Liver (tissue), 9 donors: ENCODE measurements around the gene KISS1. TPM values are rescaled to one million over a fixed set of nuclear protein-coding genes. Genes with fewer than 3 reads are reported as not detected.

Experiments
- DNase-seq: peaks from one replicate; pipeline ENCODE4 v3.0.0-alpha.2; 2017; ENCODE audit warnings: low spot score
- H3K27ac ChIP-seq, 2 donors: one replicate each; pipeline ENCODE4 v1.7.0; 2013; ENCODE audit warnings: inconsistent platforms in 2 of 2, low read length in 2 of 2, control low read depth in 1 of 2, low read depth in 1 of 2, mild to moderate bottlenecking in 1 of 2
- H3K27me3 ChIP-seq, 4 donors: one replicate each; pipeline versions ENCODE4 v1.6.1 to v1.7.0; 2013; ENCODE audit warnings: low read length in 3 of 4, inconsistent platforms in 1 of 4, mild to moderate bottlenecking in 1 of 4, moderate library complexity in 1 of 4; ENCODE audit not compliant: control insufficient read depth in 4 of 4, insufficient read depth in 4 of 4
- H3K36me3 ChIP-seq, 4 donors: one replicate each; pipeline versions ENCODE4 v1.6.1 to v1.7.0; 2013; ENCODE audit warnings: low read length in 3 of 4, mild to moderate bottlenecking in 3 of 4, low read depth in 1 of 4, moderate library complexity in 1 of 4; ENCODE audit not compliant: control insufficient read depth in 4 of 4, insufficient read depth in 3 of 4
- H3K4me1 ChIP-seq, 4 donors: one replicate each; pipeline versions ENCODE4 v1.6.1 to v1.7.0; 2013; ENCODE audit warnings: low read length in 3 of 4, mild to moderate bottlenecking in 3 of 4, moderate library complexity in 1 of 4; ENCODE audit not compliant: control insufficient read depth in 4 of 4, insufficient read depth in 4 of 4
- H3K4me3 ChIP-seq, 3 donors: one replicate each; pipeline versions ENCODE4 v1.6.1 to v1.7.0; 2013; ENCODE audit warnings: low read length in 3 of 3, control low read depth in 1 of 3, low read depth in 1 of 3, mild to moderate bottlenecking in 1 of 3
- H3K9ac ChIP-seq, 2 donors: one replicate each; pipeline ENCODE4 v1.7.0; 2013; ENCODE audit warnings: low read length in 2 of 2, mild to moderate bottlenecking in 2 of 2, moderate library complexity in 2 of 2, control low read depth in 1 of 2, low read depth in 1 of 2
- H3K9me3 ChIP-seq, 4 donors: one replicate each; pipeline versions ENCODE4 v1.6.1 to v1.7.0; 2013; ENCODE audit warnings: low read length in 3 of 4; ENCODE audit not compliant: control insufficient read depth in 4 of 4
- ATF3 ChIP-seq: IDR thresholded peaks from 2 replicates; pipeline ENCODE4 v1.6.1; 2016; ENCODE audit warnings: antibody characterized with exemption
- EGR1 ChIP-seq, 2 donors: IDR thresholded peaks; 2 replicates each; pipeline ENCODE4 v1.6.1; 2016 to 2018; ENCODE audit warnings: antibody characterized with exemption in 2 of 2, low read depth in 2 of 2
- FOXA2 ChIP-seq: IDR thresholded peaks from 2 replicates; pipeline ENCODE4 v1.6.1; 2016; ENCODE audit warnings: antibody characterized with exemption
- GABPA ChIP-seq, 2 donors: IDR thresholded peaks in 1 of 2; conservative IDR thresholded peaks in 1 of 2; 2 replicates each; pipeline ENCODE4 v1.6.1; 2016; ENCODE audit warnings: antibody characterized with exemption in 2 of 2, mild to moderate bottlenecking in 1 of 2, moderate library complexity in 1 of 2
- HNF4G ChIP-seq: IDR thresholded peaks from 2 replicates; pipeline ENCODE4 v1.6.1; 2016; ENCODE audit warnings: antibody characterized with exemption
- JUND ChIP-seq, 2 donors: IDR thresholded peaks; 2 replicates each; pipeline ENCODE4 v1.6.1; 2016; ENCODE audit warnings: antibody characterized with exemption in 2 of 2
- MAX ChIP-seq: IDR thresholded peaks from 2 replicates; pipeline ENCODE4 v1.6.1; 2016; ENCODE audit warnings: antibody characterized with exemption
- NR2F2 ChIP-seq: IDR thresholded peaks from 2 replicates; pipeline ENCODE4 v1.6.1; 2016; ENCODE audit warnings: antibody characterized with exemption
- RAD21 ChIP-seq, 2 donors: IDR thresholded peaks; 2 replicates each; pipeline ENCODE4 v1.6.1; 2016; ENCODE audit warnings: antibody characterized with exemption in 2 of 2, mild to moderate bottlenecking in 2 of 2
- RXRA ChIP-seq, 2 donors: IDR thresholded peaks; 2 replicates each; pipeline ENCODE4 v1.6.1; 2017 to 2018; ENCODE audit warnings: antibody characterized with exemption in 2 of 2, mild to moderate bottlenecking in 1 of 2
- SP1 ChIP-seq: IDR thresholded peaks from 2 replicates; pipeline ENCODE4 v1.6.1; 2018; ENCODE audit warnings: antibody characterized with exemption, mild to moderate bottlenecking
- TAF1 ChIP-seq: conservative IDR thresholded peaks from 2 replicates; pipeline ENCODE4 v1.6.1; 2016; ENCODE audit warnings: antibody characterized with exemption, mild to moderate bottlenecking
- YY1 ChIP-seq: IDR thresholded peaks from 2 replicates; pipeline ENCODE4 v1.6.1; 2016; ENCODE audit warnings: antibody characterized with exemption, mild to moderate bottlenecking
- WGBS: extraction: QIAGEN DNeasy Blood & Tissue Kit; methylation state at CpG from one replicate; pipeline ENCODE4 v1.1.7; 2013; 5-methylcytosine and 5-hydroxymethylcytosine counted together
- polyA plus RNA-seq, 2 donors: library from polyadenylated mRNA; stranded (reverse) in 1 of 2; unstranded in 1 of 2; fragments of 200-250 nt in 1 of 2; fragments of >200 nt in 1 of 2; fragmentation: Nextera tagmentation in 1 of 2; extraction: Ambion mirVana in 1 of 2; gene quantifications; one replicate each; pipeline versions ENCODE4 v1.2.1 to v1.2.3, GENCODE V29; 2013 to 2015
- total RNA-seq, 2 donors: library from RNA; depleted of rRNA; stranded (reverse); fragments of >200 nt; gene quantifications; one replicate each; pipeline ENCODE4 v1.2.3, GENCODE V29; 2014
- TF ChIP-seq, protein P1 (sequence below): IDR thresholded peaks from 2 replicates; pipeline ENCODE4 v1.6.1; 2016; ENCODE audit warnings: antibody characterized with exemption
- TF ChIP-seq, protein P2 (sequence below): fragments of 150-350 bp; IDR thresholded peaks from 2 replicates; pipeline ENCODE4 v1.5.1; 2017; ENCODE audit warnings: improper control_type of control experiment, low read depth, low read length; ENCODE audit not compliant: missing input control
- TF ChIP-seq, protein P3 (sequence below): IDR thresholded peaks from 2 replicates; pipeline ENCODE4 v1.6.1; 2016; ENCODE audit warnings: antibody characterized with exemption, mild to moderate bottlenecking
- donor health status: healthy.
- donor health status: healthy.
- donor health status: healthy.
- donor health status: healthy.
- donor health status: healthy.

Gene KISS1
- total and polyA plus RNA-seq, 4 donors = 0.50 to 1.4 TPM; not detected in 2

DNA sequence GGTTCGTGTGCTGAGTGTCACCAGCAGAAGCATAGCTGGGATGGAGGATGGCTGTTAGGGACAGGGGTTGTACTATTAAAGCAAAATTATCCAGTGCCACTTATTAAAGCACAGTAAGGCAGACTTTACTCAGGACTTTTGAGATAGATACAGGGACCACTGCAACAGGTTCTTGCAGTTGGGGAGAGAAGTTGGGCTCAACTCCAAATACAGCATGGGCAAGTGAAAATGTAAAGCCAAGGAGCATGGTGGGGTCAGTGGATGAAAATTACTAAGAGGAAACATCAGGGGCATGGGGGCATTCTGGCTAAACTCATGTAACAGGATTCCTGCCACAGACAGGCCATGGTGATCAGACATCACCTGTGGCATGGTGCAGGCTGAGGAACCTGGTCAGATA, 15.2 kb downstream of the KISS1 start:
- TF ChIP-seq EGR1 (IDR thresholded peaks at IDR 0.05; ENCODE audit: low read depth in 2 of 2) = no peak
- no peak for TF ChIP-seq RAD21 (IDR thresholded peaks at IDR 0.05)
- TF ChIP-seq HNF4G = no peak
- TF ChIP-seq JUND (IDR thresholded peaks at IDR 0.05) = no peak
- TF ChIP-seq, protein P1, sequence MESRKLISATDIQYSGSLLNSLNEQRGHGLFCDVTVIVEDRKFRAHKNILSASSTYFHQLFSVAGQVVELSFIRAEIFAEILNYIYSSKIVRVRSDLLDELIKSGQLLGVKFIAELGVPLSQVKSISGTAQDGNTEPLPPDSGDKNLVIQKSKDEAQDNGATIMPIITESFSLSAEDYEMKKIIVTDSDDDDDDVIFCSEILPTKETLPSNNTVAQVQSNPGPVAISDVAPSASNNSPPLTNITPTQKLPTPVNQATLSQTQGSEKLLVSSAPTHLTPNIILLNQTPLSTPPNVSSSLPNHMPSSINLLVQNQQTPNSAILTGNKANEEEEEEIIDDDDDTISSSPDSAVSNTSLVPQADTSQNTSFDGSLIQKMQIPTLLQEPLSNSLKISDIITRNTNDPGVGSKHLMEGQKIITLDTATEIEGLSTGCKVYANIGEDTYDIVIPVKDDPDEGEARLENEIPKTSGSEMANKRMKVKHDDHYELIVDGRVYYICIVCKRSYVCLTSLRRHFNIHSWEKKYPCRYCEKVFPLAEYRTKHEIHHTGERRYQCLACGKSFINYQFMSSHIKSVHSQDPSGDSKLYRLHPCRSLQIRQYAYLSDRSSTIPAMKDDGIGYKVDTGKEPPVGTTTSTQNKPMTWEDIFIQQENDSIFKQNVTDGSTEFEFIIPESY = no peak
- TF ChIP-seq RXRA (IDR thresholded peaks at IDR 0.05) = no peak
- TF ChIP-seq, protein P2, sequence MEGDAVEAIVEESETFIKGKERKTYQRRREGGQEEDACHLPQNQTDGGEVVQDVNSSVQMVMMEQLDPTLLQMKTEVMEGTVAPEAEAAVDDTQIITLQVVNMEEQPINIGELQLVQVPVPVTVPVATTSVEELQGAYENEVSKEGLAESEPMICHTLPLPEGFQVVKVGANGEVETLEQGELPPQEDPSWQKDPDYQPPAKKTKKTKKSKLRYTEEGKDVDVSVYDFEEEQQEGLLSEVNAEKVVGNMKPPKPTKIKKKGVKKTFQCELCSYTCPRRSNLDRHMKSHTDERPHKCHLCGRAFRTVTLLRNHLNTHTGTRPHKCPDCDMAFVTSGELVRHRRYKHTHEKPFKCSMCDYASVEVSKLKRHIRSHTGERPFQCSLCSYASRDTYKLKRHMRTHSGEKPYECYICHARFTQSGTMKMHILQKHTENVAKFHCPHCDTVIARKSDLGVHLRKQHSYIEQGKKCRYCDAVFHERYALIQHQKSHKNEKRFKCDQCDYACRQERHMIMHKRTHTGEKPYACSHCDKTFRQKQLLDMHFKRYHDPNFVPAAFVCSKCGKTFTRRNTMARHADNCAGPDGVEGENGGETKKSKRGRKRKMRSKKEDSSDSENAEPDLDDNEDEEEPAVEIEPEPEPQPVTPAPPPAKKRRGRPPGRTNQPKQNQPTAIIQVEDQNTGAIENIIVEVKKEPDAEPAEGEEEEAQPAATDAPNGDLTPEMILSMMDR = no peak
- no peak for TF ChIP-seq TAF1
- no peak for TF ChIP-seq ATF3
- no peak for TF ChIP-seq SP1
- no peak for TF ChIP-seq YY1
- no peak for TF ChIP-seq NR2F2
- TF ChIP-seq, protein P3, sequence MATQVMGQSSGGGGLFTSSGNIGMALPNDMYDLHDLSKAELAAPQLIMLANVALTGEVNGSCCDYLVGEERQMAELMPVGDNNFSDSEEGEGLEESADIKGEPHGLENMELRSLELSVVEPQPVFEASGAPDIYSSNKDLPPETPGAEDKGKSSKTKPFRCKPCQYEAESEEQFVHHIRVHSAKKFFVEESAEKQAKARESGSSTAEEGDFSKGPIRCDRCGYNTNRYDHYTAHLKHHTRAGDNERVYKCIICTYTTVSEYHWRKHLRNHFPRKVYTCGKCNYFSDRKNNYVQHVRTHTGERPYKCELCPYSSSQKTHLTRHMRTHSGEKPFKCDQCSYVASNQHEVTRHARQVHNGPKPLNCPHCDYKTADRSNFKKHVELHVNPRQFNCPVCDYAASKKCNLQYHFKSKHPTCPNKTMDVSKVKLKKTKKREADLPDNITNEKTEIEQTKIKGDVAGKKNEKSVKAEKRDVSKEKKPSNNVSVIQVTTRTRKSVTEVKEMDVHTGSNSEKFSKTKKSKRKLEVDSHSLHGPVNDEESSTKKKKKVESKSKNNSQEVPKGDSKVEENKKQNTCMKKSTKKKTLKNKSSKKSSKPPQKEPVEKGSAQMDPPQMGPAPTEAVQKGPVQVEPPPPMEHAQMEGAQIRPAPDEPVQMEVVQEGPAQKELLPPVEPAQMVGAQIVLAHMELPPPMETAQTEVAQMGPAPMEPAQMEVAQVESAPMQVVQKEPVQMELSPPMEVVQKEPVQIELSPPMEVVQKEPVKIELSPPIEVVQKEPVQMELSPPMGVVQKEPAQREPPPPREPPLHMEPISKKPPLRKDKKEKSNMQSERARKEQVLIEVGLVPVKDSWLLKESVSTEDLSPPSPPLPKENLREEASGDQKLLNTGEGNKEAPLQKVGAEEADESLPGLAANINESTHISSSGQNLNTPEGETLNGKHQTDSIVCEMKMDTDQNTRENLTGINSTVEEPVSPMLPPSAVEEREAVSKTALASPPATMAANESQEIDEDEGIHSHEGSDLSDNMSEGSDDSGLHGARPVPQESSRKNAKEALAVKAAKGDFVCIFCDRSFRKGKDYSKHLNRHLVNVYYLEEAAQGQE = no peak
- no peak for TF ChIP-seq GABPA (IDR thresholded peaks at IDR 0.05 in 1 of 2, conservative IDR thresholded peaks at IDR 0.05 in 1 of 2)
- no peak for TF ChIP-seq FOXA2
- no peaks in the 10 kb centered on the region for H3K36me3 ChIP-seq
- DNase-seq = no peak
- WGBS = 80% methylated on average over 1 of the region's 1 CpG
- H3K9ac ChIP-seq = no peak overlapping the region
- H3K27me3 ChIP-seq = no peaks in the 10 kb centered on the region
- no peak overlapping the region for H3K4me3 ChIP-seq
- H3K27ac ChIP-seq = no peak overlapping the region
- no peaks in the 10 kb centered on the region for H3K9me3 ChIP-seq
- H3K4me1 ChIP-seq = no peaks in the 10 kb centered on the region

DNA sequence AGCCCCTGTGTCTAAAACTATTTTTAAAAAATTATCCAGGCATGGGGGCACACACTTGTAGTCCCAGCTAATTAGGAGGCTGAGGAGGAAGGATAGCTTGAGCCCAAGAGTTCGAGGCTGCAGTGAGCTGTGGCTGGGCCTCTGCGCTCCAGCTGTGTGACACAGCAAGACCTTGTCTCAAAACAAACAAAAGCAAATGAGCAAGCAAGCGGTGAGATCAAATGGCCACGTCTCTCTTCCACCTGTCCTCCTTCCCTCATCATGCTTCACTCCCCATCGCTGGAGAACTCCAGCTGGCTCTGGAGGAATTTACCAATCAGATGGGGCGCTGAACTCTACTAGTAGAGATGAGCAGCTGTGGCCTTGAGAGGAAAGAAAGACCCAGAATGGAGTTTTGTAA, 16.2 kb downstream of the KISS1 start:
- no peak overlapping the region for H3K27ac ChIP-seq
- H3K36me3 ChIP-seq = no peaks in the 10 kb centered on the region
- DNase-seq = no peak
- H3K9me3 ChIP-seq = no peaks in the 10 kb centered on the region
- 76% methylated on average over 6 of the region's 6 CpGs for WGBS
- no peaks in the 10 kb centered on the region for H3K4me1 ChIP-seq
- H3K27me3 ChIP-seq = no peaks in the 10 kb centered on the region
- no peak overlapping the region for H3K9ac ChIP-seq
- TF ChIP-seq GABPA (IDR thresholded peaks at IDR 0.05 in 1 of 2, conservative IDR thresholded peaks at IDR 0.05 in 1 of 2) (no peak), MAX (no peak), RAD21 (IDR thresholded peaks at IDR 0.05) (no peak), HNF4G (no peak)
- TF ChIP-seq, protein P3 = no peak
- H3K4me3 ChIP-seq = no peak overlapping the region
